UCSD-AML1 (cell line): Measurements from ENCODE around the gene IMMP1L.

Experiments used
- DNase-seq: peaks from one replicate; lab custom pipeline; 2025; ENCODE audit not compliant: unreplicated experiment; lab: John Stamatoyannopoulos, UW

The IMMP1L gene

GRCh38 chr11:31477528-31478222, 31.7 kb downstream of the IMMP1L start:
- DNase-seq: no peak

GRCh38 chr11:31474083-31474482, 35.3 kb downstream of the IMMP1L start:
- DNase-seq: no peak

GRCh38 chr11:31464436-31464835, 45.0 kb downstream of the IMMP1L start:
- DNase-seq: no peak

GRCh38 chr11:31455177-31455576, 54.2 kb downstream of the IMMP1L start:
- no peak for DNase-seq

GRCh38 chr11:31450841-31451240, 58.6 kb downstream of the IMMP1L start:
- no peak for DNase-seq

- DNase-seq: no peak
Measured at GRCh38 chr11:31449040-31449439, 60.4 kb downstream of the IMMP1L start.

- DNase-seq: no peak
Measured at GRCh38 chr11:31445621-31446020, 63.8 kb downstream of the IMMP1L start.

- DNase-seq: no peak
Measured at GRCh38 chr11:31443802-31444201, 65.6 kb downstream of the IMMP1L start.

GRCh38 chr11:31442086-31442485, 67.3 kb downstream of the IMMP1L start:
- no peak for DNase-seq

- no peak for DNase-seq
Measured at GRCh38 chr11:31441296-31441695, 68.1 kb downstream of the IMMP1L start.

GRCh38 chr11:31437742-31438435, 71.5 kb downstream of the IMMP1L start:
- DNase-seq: no peak

GRCh38 chr11:31433851-31434250, 75.6 kb downstream of the IMMP1L start:
- DNase-seq: no peak

GRCh38 chr11:31424652-31425051, 84.8 kb downstream of the IMMP1L start:
- DNase-seq: no peak

GRCh38 chr11:31422703-31423102, 86.7 kb downstream of the IMMP1L start:
- DNase-seq: no peak

GRCh38 chr11:31421820-31422219, 87.6 kb downstream of the IMMP1L start:
- no peak for DNase-seq

- DNase-seq: no peak
Measured at GRCh38 chr11:31419669-31420068, 89.8 kb downstream of the IMMP1L start.

GRCh38 chr11:31419138-31419537, 90.3 kb downstream of the IMMP1L start:
- no peak for DNase-seq

- no peak for DNase-seq
Measured at GRCh38 chr11:31417816-31418215, 91.6 kb downstream of the IMMP1L start.

GRCh38 chr11:31417357-31417756, 92.1 kb downstream of the IMMP1L start:
- DNase-seq: no peak

GRCh38 chr11:31415435-31415834, 94.0 kb downstream of the IMMP1L start:
- DNase-seq: no peak

GRCh38 chr11:31414338-31414737, 95.1 kb downstream of the IMMP1L start:
- no peak for DNase-seq

GRCh38 chr11:31412946-31413345, 96.5 kb downstream of the IMMP1L start:
- DNase-seq: no peak

GRCh38 chr11:31408201-31408600, 101.2 kb downstream of the IMMP1L start:
- no peak for DNase-seq
